NB4 (cell line): ENCODE data around the gene LRRK2.

Experiments used
- MYC ChIP-seq: IDR thresholded peaks from 2 replicates; pipeline ENCODE4 v1.6.1; 2011; ENCODE audit warnings: low read depth, low read length
- POLR2A ChIP-seq: IDR thresholded peaks from 2 replicates; pipeline ENCODE4 v1.6.1; 2011; ENCODE audit warnings: mild to moderate bottlenecking; ENCODE audit not compliant: insufficient read length; ENCODE audit errors: extremely low read depth
- TF ChIP-seq, protein P1 (sequence below): IDR thresholded peaks from 2 replicates; pipeline ENCODE4 v1.6.1; 2011; ENCODE audit warnings: low read depth, low read length
- TF ChIP-seq, protein P2 (sequence below): IDR thresholded peaks from one replicate; pipeline ENCODE4 v1.5.1; 2012; ENCODE audit warnings: low read depth, low read length

- TF ChIP-seq POLR2A (no peak), MYC (no peak)
- TF ChIP-seq, protein P1, sequence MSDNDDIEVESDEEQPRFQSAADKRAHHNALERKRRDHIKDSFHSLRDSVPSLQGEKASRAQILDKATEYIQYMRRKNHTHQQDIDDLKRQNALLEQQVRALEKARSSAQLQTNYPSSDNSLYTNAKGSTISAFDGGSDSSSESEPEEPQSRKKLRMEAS = no peak
- TF ChIP-seq, protein P2, sequence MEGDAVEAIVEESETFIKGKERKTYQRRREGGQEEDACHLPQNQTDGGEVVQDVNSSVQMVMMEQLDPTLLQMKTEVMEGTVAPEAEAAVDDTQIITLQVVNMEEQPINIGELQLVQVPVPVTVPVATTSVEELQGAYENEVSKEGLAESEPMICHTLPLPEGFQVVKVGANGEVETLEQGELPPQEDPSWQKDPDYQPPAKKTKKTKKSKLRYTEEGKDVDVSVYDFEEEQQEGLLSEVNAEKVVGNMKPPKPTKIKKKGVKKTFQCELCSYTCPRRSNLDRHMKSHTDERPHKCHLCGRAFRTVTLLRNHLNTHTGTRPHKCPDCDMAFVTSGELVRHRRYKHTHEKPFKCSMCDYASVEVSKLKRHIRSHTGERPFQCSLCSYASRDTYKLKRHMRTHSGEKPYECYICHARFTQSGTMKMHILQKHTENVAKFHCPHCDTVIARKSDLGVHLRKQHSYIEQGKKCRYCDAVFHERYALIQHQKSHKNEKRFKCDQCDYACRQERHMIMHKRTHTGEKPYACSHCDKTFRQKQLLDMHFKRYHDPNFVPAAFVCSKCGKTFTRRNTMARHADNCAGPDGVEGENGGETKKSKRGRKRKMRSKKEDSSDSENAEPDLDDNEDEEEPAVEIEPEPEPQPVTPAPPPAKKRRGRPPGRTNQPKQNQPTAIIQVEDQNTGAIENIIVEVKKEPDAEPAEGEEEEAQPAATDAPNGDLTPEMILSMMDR = peak; percentile 51
Observed at GRCh38 chr12:40375076-40375475, 150.3 kb downstream of the LRRK2 start.
